ENCODE measurements around the gene SLC17A3.

Gene SLC17A3, protein sequence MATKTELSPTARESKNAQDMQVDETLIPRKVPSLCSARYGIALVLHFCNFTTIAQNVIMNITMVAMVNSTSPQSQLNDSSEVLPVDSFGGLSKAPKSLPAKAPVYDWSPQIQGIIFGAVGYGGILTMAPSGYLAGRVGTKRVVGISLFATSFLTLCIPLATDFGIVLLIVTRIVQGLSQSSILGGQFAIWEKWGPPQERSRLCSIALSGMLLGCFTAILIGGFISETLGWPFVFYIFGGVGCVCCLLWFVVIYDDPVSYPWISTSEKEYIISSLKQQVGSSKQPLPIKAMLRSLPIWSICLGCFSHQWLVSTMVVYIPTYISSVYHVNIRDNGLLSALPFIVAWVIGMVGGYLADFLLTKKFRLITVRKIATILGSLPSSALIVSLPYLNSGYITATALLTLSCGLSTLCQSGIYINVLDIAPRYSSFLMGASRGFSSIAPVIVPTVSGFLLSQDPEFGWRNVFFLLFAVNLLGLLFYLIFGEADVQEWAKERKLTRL

DNA sequence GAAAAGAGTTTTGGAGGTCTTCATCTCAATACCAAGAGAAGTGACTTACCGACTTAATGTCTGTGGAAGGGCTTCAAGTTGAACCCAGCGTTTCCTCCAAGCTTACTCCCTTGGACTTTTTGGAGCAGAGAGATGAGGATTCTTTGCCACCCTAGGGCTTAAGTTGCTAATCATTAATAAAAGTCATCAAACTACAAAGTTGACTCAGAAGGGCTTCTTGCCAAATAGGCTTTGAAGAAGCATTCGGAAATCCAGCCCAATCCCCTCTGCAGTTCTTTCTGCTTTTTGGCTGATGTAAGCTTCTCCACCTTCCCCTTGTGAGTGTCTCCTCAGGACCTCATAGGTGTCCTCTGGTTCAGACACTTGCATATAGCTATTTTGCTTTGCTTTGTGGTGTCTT lies at the start of gene SLC17A3:
Gene SLC17A3 (minus strand): TSS at position 126 of the 400 bp plus-strand sequence. CDS start 5,856 bp downstream, outside the sequence.
- no peak for DNase-seq

- DNase-seq = no peak
These were observed 48.3 kb upstream of the SLC17A3 start for GRCh38 chr6:25922301-25922700.

DNA sequence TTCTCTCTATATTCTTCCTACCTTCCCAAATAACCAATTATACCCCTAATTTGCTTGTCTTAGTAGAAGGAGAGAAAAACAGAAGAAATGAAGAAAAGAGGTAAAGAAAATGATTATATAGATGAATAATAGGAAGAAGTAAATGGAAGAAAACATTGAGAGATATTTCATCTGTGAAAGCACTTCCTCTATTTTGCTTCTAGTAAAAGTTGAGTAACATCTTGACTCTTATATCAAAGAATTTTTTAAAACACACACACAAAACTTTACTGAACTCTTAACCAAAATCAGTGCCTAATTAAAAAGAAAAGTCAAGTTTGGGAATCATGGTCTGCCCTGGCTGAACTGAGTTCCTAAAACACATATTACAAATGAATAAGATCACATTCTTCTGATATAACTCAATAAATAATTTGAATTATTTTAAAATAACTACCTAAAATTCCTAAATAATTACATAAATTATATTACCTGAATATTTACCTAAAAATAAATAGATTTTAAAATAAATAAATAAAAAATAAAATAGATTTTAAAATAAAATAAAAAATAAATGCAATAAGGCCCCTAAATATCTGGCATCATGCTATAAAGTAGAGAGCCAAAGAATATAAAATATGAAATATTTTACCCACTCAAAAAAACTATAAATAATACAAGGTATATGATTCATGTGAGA lies 47.6 kb upstream of the SLC17A3 start:
- no peak for DNase-seq

- DNase-seq = no peak
These were observed 45.6 kb upstream of the SLC17A3 start for GRCh38 chr6:25919657-25920056.

GRCh38 chr6:25918083-25918683 lies 44.1 kb upstream of the SLC17A3 start:
- no peak for DNase-seq

DNA sequence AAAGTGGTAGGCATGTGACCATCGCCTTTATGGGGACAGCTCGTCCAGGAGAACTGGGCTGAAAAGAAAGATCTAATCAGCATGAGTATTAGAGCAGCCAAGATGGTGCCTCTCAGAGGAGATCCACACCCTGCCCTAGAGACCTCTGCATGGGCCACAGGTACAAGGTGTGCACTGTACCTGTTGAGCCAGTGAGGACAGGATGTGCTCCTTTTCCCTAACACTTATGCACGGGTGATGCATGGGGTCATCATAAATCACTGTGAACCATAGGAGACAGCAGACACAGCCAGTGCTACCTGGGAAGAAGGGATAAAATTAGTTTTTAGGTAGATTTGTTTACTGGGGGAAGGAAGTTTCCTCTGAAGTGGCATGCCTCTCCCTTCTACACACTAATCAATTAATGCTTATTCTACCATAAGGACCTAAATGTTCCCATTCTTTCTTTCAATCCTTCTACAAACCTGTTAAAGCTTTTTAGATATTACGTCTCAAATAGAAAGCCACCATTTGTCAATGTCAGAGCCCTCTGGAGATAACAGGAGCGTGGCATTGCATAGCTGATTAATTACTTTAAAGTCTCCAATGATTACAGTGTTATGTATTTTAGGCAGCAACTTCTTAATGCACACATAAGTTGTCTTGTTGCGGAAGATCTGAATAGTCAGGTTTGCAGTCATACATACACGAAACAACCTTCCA lies 42.9 kb upstream of the SLC17A3 start:
- no peak for DNase-seq

GRCh38 chr6:25916330-25916729 lies 42.3 kb upstream of the SLC17A3 start:
- DNase-seq = no peak

- no peak for DNase-seq
These were observed 39.7 kb upstream of the SLC17A3 start for GRCh38 chr6:25913741-25914140.

GRCh38 chr6:25911351-25911750 lies 37.3 kb upstream of the SLC17A3 start:
- no peak for DNase-seq

DNA sequence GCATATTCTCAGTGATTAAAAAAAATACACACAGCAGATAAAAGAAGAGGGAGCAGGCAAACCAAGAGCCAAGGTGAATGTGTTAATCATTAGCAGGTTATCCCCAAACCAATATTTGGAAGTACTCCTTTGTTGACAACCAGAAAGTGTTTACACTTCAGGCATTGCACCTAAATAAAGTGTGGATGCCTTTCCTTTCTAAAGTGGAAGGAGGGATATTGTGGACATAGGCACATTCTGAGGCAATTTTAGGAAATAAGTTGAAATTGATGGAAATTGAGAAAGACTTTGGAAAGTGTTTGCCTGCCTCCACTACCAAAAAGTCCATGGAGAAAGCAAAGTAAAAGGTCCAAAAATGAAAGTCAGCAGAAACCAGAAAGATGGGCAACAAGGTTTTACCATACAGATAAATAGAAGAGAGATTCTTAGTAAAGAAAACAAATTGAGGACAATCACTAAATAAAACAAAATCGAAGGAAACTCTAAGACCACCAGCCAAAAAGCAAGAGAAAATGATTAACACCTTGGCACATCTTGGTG lies 33.5 kb upstream of the SLC17A3 start:
- no peak for DNase-seq

- DNase-seq = no peak
These were observed 29.5 kb upstream of the SLC17A3 start for GRCh38 chr6:25903467-25904099.

DNA sequence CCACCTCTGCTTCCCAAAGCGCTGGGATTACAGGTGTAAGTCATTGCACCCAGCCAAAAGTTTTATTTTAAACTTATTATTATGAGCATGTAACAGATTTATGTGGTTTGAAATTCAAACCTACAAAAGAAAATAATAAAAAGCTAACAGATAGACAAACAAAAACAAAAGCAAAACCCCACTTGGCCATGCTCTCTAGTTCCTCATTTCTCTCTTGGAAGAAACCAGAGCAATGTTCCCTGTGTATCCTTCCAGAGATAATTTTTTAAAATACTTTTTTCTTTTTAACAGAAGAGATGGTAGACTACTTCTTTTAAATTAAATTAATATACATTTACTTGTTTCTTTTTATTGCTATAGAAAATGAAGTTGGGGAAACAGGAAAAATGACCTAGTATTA lies 28.0 kb upstream of the SLC17A3 start:
- no peak for DNase-seq

DNA sequence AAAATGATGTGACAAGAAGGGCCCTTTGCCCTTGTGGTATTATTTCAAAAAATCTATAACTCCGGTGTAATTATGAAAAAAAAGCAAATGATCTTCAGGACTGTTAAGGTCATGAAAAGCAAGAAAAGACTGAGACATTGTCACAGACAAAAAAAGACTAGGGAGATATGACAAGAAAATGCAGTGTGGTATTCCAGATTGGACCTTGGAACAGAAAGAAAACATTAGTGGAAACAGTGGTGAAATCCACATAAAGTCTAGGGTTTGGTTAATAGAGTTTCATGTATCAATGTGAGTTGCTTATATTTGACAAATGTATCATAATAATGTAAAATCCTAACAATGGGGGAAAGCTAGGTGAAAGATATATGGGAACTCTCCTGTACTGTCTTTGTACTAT lies 26.8 kb upstream of the SLC17A3 start:
- DNase-seq = no peak

- DNase-seq = no peak
These were observed 25.8 kb upstream of the SLC17A3 start for GRCh38 chr6:25899580-25900408.

DNA sequence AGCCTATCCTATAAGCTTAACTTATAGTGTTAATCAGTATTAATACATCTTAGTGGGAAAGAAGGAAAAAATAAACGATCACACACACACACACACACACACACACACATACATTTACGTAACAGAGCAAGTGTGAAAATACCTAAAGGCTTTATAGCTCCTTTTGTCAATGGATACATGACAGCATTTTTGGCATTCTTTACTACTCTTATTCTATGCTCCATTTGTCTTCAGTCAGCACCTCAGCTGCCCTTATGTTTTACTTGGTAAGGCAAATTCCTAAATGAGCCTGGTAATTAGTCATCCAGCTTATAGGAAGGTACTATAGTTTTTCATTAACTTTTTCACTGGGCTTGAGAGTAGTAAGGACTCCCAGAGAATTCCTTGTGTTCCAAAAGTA lies 25.1 kb upstream of the SLC17A3 start:
- no peak for DNase-seq

DNA sequence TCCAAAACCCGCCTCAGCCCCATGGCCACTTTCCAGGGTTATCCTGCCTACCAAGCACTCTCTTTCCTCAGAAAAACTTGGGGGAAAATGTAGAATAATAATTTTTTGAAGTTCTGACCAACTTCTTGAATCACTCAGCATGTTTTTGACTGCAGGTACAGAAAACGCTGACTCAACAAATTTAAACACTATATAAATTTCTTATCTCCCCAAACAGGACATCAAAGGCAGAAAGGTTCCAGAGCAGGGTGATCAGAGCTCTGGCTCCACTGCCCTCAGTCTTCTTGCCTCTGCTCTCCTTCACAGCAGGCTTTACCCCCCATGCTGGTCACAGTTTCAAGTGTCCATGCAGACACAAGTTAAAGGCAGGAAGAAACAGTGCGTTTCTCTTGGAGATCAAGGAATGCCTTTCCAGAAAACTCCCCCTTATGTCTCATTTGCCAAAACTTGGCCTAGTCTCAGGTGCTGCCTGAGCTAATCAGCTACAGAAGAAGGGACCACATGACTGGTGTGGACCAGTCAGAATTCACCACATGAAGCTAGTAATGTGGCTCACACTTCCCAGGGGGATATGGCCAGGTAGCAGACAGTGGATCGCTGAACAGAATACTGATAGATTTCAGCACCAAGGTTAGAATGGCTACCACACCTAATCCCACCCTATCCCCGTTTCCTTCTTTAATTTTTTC lies 24.4 kb upstream of the SLC17A3 start:
- DNase-seq = no peak

DNA sequence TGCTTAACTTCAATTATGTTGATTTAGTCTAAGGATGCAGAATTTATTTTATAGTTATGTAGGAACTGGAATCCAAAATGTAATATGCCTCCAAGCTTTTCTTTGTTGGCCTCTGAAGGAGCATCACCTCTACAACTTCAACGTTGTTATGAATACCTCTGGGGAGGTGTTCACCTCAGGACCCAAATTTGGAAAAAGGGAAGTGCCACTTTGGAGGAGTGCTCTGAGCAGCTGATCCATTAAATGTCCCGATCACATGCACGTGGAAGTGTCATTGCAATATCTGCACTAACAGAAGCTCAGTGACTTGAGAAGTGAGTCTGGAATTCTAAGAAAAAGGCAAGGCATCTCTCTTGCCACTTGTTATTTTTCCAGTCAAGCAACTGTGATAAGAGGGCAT lies 22.2 kb upstream of the SLC17A3 start:
- no peak for DNase-seq

DNA sequence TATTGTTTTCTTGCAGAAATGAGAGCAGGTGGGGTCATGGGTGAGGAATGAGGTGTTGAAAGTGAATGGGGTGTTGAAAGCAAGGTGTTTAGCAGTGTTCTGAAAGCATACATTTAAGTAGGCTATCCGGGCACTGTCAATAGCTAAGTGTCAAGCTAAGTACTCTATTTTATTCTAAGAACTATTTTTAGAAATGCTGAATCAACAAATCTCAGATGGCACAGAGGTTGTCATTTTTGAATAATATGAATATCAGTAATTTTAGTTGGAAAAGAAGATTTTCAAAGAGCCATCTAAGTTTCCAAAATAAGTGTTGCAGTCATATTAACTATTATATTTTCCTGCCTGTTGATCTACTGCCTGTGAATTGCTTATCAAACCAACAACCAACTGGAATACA lies 21.7 kb upstream of the SLC17A3 start:
- DNase-seq = no peak

DNA sequence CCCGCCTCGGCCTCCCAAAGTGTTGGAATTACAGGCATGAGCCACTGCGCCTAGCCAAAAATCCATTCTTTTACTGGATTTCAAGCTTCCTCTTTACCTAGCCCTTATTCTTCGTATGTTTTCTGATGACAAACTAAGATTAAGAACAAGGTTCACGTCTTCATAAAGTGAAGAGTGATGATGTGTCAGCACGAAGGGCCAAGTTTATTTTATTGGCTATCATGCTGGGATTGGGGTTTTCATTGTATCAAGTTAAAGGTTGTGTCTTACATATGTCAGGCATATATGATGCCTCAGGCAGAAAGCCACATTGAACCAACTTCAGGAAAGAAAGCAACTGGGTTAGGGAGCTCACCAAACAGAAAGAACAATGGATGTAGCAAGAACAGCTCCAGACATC lies 19.7 kb upstream of the SLC17A3 start:
- no peak for DNase-seq

GRCh38 chr6:25892877-25893276 lies 18.8 kb upstream of the SLC17A3 start:
- no peak for DNase-seq

Data from NCI-H510A treated with DMSO at 0.1 percent for 48 hours (cell line).